MM.1S (cell line): Measurements from ENCODE around the gene FRMD4B.

Experiments used
- EZH2phosphoT487 ChIP-seq: fragments of 300-600 bp; sonication (generic); IDR thresholded peaks from 2 replicates; pipeline ENCODE4 v1.6.1; 2018; ENCODE audit warnings: antibody characterized with exemption, low read length
- TF ChIP-seq, protein P1 (sequence below): fragments of 300-600 bp; sonication (generic); IDR thresholded peaks from 2 replicates; pipeline ENCODE4 v1.5.1; 2016; ENCODE audit warnings: antibody characterized with exemption, low read length, mixed read lengths

DNA sequence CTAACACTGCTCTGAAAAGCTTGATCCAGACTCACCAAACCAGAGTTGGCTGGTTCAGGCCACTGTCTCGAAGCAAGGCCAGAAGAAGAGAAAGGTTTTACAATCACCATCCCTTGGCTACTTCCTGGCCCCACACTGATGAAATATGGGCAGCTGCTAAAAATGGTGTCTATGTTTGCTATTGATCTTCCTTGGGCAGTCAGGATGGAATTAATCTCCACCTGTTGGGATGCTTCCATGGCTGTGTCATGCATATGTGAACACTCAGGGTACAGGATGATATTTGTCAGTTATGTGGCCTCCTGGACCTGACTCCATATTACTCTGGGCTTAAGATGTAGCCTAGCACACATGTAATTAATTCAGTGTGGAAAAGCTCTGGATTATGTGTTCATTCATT is 61.9 kb downstream of the FRMD4B start:
- TF ChIP-seq, protein P1, sequence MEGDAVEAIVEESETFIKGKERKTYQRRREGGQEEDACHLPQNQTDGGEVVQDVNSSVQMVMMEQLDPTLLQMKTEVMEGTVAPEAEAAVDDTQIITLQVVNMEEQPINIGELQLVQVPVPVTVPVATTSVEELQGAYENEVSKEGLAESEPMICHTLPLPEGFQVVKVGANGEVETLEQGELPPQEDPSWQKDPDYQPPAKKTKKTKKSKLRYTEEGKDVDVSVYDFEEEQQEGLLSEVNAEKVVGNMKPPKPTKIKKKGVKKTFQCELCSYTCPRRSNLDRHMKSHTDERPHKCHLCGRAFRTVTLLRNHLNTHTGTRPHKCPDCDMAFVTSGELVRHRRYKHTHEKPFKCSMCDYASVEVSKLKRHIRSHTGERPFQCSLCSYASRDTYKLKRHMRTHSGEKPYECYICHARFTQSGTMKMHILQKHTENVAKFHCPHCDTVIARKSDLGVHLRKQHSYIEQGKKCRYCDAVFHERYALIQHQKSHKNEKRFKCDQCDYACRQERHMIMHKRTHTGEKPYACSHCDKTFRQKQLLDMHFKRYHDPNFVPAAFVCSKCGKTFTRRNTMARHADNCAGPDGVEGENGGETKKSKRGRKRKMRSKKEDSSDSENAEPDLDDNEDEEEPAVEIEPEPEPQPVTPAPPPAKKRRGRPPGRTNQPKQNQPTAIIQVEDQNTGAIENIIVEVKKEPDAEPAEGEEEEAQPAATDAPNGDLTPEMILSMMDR = no peak
- TF ChIP-seq EZH2phosphoT487 = no peak
